GM19397 (cell line): Measurements from ENCODE around the gene RAB1A.
A peak's percentile ranks its signal among the peaks of the same experiment; 100 is the strongest.
"Not testable (repeated sequence)": the region's sequence is repeated elsewhere in the genome, so short reads cannot be mapped to it uniquely, and the experiment has no call there.

ENCODE experiments used
- ATAC-seq: cut with Tn5 transposase; IDR thresholded peaks from one replicate; pipeline ENCODE4 v1.9.1; 2021; ENCODE audit warnings: mild to moderate bottlenecking, moderate library complexity; ENCODE audit not compliant: unreplicated experiment

RAB1A gene

DNA sequence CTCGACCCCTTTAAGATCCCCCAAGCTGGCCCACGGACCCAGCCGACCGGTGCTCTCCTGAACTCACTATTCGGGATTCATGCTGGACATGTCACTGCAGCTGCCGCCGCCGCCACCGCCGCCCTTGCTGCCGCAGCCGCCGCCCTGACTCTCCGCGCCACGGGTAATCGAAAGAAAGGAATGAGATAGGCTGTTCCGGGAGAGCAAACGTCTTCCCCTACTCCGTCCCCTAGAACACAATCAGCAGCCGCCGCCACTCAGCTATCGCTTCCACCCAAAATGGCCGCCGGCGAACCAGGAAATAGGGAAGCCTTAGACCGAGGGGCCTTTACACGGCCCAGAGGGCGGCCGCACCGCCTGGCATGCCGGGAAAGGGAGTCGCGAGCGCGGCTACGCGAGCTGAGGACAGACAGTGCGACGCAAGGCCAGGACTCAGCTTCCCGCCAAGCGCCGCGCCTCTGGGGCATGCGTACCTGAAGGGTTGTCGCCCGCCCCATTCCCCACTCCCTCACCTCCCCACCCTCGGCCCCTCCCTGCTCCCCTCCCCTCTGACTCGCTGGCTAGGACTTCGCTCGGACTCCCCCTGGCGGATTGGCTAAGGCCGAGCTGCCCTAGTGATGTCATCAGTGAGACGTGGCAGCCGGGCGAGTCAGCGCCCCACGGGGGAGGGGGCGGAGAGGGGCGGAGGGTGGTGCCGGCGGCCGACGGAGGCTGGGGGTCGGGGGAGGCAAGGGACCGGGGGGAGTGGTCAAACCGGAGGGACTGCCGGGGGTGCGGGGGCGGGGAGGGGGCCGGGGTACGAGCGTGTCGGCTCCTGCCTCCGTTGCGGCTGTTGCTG is at the start of gene RAB1A:
RAB1A (minus strand) TSS at position 281 of the 838 bp plus-strand sequence; CDS start at position 90, 191 bp downstream.
- peak; percentile 98 for ATAC-seq

DNA sequence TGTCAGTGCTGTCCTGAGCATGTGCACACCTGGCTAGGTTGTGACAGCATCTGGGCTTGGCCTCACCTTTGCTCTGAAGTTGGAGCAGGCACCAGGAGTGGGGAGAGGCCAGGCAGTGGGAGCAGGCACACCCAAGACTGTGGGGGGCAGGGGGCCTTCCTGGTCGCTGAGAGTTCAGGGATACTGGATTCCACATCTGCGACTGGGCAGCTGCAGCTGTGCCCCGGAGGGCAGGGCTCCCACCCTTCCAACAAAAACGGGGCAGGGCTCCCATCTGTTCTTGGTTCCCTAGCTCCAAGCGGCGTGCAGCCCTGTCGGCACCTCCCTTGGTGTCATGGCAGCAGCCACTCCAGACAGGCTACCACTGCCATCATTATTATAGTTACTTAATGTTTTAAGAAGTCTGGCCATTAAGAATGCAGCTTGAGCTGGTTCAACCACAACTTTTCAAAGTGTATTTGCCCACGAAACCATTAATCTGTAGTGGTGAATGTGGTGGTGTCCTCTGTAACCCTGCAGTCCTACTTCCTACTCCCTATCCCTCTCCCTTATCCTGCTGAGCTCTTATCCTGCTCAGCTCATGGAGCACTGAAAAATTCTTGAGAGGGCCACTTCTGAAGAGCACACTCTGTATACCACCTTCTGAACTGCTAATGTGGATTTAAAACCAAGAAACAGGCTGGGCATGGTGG is 48.0 kb upstream of the RAB1A start:
- ATAC-seq: no peak

DNA sequence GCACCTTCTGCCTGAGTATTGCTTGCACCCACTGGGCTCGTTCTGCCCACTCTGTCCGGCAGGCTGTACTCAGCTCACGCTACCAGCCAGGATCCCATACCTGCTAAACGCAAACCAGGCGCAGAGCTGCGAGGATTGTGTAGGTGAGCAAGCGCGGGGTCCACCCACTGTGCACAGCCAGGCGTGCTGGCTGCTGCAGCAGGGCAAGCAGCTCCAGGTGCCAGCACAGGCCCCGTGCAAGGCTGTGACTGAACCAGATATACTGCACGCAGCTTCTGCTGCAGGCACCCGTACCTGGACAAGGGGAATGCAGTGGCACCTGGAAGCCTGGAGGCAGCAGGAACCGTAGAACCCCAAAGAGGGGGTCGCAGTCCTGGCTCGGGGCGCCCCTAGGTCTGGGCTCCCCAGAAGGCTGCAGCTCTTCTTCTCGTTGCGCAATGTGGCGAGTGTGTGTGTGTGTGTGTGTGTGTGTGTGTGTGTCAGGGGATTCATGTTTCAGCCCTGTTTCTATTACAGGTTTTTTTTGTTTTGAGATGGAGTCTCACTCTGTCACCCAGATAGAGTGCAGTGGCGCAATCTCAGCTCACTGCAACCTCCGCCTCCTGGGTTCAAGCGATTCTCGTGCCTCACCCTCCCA is 46.1 kb upstream of the RAB1A start:
- no peak for ATAC-seq

DNA sequence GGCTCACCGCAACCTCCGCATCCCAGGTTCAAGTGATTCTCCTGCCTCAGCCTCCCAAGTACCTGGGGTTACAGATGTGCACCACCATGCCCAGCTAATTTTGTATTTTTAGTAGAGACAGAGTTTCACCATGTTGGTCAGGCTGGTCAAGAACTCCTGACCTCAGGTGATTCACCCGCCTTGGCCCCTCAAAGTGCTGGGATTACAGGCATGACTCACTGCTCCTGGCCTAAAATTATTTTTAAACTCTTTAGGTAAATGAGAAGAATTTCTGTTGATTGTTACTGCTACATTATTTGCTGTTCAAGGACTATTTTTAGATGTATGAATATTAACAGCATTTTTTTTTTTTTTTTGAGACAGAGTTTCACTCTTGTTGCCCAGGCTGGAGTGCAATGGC is 44.1 kb upstream of the RAB1A start:
- ATAC-seq: not testable (repeated sequence)

DNA sequence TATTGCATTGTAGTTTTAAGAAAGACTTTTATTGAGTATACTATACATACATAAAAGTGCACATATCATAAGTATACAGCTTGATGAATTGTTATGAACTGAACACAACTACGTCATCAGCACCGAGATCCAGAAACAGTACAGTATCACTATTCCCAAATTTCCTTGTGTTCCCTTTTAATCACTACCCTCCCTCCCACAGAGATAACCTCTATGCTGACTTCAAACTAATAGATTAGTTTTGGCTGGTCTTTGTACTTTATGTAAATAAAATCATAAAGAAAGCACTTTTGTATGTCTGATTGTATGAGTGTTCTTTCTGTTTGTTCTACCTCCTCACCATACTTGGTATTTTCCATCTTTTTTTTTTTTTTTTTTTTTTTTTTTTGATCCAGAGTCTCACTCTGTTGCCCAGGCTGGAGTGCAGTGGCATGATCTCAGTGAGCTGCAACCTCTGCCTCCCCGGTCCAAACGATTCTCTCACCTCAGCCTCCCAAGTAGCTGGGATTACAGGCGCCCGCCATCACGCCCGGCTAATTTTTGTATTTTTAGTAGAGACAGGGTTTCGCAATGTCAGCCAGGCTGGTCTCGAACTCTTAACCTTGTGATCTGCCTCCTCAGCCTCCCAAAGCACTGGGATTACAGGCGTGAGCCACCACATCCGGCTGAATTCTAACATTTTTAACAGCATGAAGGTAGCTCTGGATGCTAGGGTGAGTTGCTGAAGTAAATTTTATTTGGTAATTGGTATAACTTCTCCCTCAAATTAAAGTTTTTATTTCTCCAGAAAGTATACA is 43.3 kb upstream of the RAB1A start:
- ATAC-seq: no peak

DNA sequence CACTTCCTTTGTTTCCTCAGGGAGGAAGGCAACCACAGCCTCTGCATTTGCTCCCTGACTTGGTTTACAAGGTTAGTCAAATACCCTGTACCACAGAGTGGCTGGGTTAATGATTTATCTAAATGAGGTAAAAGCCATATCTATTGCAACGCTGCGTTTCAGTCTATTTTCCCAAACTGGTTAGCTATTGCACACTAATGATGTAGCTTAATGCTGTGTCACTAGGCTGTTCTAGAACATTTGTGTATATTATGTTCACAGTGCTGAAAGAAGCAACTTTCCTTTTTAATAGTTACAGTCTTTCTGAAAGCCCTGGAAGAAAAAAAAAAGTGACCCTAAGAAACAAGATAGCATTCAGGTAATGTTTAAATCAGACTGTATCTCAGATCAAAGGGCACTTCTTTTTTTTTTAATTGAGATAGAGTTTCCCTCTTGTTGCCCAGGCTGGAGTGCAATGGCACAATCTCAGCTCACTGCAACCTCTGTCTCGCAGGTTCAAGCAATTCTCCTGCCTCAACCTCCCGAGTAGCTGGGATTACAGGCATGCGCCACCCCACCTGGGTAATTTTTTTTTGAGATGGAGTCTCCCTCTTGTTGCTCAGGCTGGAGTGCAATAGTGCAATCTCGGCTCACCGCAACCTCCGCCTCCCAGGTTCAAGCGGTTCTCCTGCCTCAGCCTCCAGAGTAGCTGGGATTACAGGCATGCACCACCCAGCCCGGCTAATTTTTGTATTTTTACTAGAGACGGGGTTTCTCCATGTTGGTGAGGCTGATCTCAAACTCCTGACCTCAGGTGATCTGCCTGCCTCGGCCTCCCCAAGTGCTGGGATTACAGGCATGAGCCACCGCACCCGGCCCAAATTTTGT is 40.9 kb upstream of the RAB1A start:
- not testable (repeated sequence) for ATAC-seq

DNA sequence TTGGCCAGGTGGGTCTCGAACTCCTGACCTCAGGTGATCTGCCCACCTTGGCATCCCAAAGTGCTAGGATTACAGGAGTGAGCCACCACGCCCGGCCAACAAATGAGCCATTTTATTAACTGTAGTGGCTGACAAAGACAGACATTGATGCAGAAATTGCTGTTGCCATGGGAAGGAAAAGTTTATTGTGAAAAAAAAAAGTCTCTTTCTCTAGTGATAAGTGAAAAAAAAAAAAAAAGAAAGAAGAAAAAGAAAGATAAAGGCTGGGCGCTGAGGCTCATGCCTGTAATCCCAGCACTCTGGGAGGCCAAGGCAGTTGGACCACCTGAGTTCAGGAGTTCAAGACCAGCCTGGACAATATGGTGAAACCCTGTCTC is 39.8 kb upstream of the RAB1A start:
- no peak for ATAC-seq

DNA sequence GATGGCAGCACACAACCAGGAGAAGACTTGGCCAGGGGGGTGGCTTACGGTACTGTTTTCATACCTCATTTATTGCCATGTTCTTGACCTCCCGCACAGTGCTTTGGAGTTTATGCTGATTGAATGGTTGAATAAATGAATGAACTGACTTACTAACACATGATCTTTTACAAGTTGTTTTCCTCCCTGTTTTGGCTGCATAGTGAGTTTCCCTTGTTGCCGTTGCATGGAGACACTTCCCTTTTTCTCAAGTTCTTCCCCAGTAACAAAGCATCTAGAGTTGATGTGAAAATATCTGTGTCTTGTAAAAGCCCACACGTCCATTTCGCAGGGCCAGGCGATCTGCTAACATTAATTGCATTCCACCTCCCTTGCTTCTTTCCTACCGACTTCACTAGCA is 35.7 kb upstream of the RAB1A start:
- ATAC-seq: no peak

DNA sequence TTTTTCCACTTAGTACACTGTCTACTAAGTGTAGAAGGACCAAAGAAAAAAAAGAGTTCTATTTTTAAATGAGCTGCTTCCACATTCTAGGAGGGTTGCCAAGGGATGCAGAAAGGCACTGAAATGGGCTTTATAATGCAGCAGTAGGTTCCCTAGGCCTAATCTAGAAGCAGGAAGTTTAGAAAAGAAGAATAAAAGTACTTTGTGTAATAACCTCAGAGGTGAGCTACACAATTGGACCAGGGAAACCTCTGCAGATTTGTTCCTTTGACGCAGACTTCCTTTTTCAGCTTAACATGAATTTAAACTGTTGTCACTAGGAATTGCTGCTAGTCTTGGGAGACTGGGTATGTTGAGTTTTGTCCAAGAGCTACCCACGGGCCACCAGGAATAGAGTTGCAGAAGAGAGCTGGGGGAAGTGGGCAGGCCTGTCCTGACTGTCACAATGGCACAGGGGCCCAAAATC is 34.6 kb upstream of the RAB1A start:
- no peak for ATAC-seq

DNA sequence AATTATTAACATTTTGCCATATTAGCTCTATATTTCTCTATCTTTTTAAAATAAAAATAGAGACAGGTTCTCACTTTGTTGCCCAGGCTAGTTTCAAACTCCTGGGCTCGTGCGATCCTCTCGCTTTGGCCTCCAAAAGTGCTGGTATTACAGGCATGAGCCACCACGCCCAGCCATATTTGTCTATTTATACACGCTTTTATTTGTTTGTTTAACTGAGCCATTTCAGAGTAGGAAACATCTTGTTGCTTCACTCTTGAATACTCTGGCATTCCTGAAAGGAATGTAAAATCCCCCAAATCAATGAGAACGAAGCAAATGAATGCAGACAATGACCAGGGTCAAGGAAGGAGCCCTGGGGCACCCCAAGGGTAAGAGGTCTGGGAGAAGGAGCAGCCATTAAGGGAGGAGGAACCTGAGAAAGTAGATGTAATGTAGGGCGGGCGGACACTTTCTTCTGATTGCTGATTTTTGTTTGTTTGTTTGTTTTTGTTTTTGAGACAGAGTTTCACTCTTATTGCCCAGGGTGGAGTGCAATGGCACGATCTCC is 31.7 kb upstream of the RAB1A start:
- no peak for ATAC-seq

DNA sequence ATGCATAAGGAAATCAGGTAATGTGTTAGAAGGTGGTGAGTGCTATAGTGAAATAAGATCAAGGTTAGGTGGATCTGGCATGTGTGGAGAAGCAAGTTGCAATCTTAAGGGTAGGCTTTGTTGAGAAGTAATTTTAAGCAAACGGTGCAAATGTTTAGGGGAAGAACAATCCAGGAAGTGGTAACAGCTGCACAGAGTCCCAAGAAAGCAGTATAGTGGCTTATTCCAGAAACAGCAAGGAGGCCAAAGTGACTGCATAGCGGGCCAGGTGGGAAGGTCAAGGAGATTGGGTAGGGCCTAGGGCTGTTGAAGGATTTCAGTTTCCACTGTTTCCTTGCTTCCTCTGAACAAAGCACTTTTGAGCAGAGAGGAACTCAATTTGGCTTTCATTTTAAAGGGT is 30.0 kb upstream of the RAB1A start:
- no peak for ATAC-seq

DNA sequence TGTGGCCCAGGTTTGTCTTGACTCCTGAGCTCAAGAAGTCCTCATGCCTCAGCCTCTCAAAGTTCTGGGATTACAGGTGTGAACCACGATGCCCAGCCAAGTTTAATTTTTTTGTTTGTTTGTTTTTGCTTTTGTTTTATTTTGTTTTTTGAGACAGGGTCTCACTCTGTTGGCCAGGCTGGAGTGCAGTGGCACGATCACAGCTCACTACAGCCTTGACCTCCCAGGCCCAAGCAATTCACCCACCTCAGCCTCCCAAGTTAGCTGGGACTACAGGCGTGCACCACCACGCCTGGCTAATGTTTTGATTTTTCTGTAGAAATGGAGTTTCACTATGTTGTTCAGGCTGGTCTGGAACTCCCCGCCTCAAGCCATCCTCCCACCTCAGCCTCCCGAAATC is 29.4 kb upstream of the RAB1A start:
- no peak for ATAC-seq

DNA sequence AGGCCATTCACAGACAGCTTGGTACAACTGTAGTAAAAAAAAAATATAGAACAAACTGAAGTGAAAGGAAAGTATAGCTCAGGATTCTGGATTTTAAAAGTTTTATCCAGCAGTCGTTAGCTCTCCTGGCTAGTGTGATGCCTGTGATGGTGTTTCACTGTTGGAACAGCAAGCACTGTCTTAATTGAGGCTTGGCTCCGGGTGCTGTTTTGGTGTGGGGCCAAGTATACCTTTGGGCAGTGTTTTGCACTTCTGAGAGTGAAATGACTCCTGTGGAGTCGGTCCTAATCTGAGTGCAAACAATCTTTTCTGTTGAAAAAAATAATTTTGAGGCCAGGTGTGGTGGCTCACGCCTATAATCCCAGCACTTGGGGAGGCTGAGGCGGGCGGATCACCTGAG is 28.7 kb upstream of the RAB1A start:
- ATAC-seq: no peak

DNA sequence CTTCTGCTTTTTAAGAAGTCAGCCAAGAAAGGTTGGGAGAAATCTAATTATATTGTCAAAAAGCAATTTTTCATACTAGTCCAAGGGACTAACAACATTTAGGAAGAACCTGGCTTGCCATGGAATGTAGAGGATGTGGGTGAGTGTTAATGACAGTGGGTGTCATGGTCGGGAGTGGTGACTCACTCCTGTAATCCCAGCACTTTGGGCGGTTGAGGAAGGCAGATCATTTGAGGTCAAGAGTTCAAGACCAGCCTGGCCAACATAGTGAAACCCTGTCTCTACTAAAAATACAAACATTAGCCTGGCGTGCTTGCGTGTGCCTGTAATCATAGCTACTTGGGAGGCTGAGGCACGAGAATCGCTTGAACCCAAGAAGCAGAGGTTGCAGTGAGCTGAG is 27.9 kb upstream of the RAB1A start:
- not testable (repeated sequence) for ATAC-seq

DNA sequence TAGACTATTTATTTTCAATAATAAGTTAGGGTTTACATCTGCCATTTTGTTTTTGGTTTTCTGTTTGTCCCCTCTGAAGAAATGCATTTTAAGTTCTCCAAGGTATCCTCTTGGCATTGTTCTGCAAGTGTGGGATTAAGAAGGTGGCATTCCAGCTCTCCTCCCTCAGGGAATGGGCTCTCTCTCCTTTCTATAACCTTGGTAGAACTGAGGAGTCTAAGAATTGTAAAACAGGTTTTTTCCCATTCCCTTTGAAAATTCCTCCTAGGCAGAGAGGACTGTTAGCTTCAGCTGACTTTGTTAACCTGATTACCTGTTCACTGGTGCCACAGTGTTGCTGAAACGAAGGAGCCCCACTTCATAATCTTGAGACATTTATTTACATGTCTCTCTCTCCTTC is 26.1 kb upstream of the RAB1A start:
- no peak for ATAC-seq

DNA sequence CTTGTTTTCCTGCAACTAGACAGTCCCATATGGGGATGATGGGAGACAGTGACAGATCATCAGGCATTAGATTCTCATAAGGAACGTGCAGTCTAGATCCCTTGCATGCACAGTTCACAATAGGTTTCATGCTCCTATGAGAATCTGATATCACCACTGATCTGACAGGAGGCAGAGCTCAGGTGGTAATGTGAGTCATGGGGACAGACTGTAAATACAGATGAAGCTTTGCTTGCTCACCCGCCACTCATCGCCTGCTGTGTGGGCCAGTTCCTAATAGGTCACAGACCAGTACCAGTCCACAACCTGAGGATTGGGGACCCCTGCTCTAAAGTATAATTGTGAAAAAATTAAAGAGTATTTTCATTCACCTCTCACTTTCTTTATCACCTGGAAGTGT is 23.6 kb upstream of the RAB1A start:
- ATAC-seq: no peak

DNA sequence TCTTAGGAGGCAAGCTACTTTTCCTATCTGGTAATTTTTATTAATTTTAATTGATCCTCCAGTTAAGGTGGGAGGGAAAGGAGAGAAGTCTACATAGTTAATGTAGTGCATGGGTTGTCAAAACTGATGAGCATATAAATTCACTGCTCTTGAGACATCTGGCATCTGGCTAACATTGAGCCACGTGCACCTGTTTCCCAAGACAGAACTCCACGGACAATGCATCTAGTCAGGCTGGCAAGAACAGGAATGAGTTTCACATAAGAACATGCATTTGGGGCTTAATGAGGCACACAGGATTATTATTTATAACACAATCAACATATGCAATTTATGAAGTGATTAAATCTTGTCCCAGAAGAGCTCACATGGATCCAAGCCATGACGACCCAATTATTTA is 16.2 kb upstream of the RAB1A start:
- no peak for ATAC-seq

DNA sequence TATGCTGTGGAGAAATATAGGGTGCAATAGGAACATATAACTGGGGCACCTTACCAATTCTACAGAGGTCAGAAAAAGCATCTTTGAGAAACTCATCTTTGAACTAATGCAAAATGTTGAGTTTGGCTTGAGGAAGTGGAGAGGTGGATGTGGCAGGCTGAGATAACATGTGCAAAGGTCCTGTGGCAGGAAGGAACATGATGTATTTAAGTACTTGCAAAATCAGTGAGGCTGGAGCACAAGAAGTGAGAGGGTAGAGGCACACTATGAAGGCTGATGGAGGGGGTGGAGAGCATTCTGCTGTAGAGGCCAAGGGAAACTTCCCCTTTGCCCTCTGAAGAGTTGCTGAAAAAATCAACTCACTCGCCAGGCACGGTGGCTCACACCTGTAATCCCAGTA is 14.7 kb upstream of the RAB1A start:
- no peak for ATAC-seq

DNA sequence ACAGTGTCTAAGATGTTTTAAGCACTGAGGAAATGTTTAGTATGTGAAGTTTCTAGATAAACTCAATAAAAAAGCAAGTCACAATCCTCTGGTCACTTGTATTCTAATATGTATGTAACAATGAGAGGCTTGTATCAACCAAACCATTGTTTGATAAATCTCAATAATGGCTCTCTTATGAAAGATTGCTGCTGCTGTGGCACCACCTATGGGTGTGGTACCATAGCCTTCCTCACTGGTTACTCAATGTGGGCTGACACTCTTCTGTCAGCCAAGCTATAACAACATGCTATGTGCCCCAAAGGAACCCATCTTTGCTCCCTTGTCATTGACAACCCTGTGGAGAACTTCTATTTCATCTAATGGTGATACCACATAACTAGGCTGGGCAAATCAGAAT is 12.6 kb upstream of the RAB1A start:
- no peak for ATAC-seq
